Right atrium auricular region (tissue), 2 donors: Measurements from ENCODE around the gene CALHM3. TPM values are rescaled to one million over a fixed set of nuclear protein-coding genes. Genes with fewer than 3 reads are reported as not detected.

Experiments
- DNase-seq: peaks from one replicate; pipeline ENCODE4 v3.0.0-alpha.2; 2019; ENCODE audit warnings: low spot score
- H3K27ac ChIP-seq, 2 donors: fragments of 200-600 bp; sonication (generic); 1 replicate in 1 of 2; 2 replicates in 1 of 2; pipeline ENCODE4 v1.5.1; 2016 to 2019
- H3K27me3 ChIP-seq, 2 donors: fragments of 200-600 bp; sonication (generic); one replicate each; pipeline versions ENCODE4 v1.5.1 to v1.6.0; 2017 to 2019
- H3K36me3 ChIP-seq: fragments of 200-600 bp; sonication (generic); one replicate; pipeline ENCODE4 v1.5.1; 2016
- H3K4me1 ChIP-seq, 2 donors: fragments of 200-600 bp; sonication (generic); one replicate each; pipeline versions ENCODE4 v1.5.1 to v1.6.0; 2017 to 2019
- H3K4me3 ChIP-seq, 2 donors: fragments of 200-600 bp; sonication (generic); 1 replicate in 1 of 2; 2 replicates in 1 of 2; pipeline ENCODE4 v1.5.1; 2017 to 2019; ENCODE audit warnings: mild to moderate bottlenecking in 1 of 2, moderate library complexity in 1 of 2
- H3K9me3 ChIP-seq, 2 donors: fragments of 200-600 bp; sonication (generic); one replicate each; pipeline ENCODE4 v1.5.1; 2019
- total RNA-seq, 2 donors: library from RNA; depleted of rRNA; stranded (reverse); fragments of >200 nt; gene quantifications; one replicate each; pipeline ENCODE4 v1.1.0, GENCODE V29; 2016
- TF ChIP-seq, protein P1 (sequence below), 2 donors: fragments of 200-600 bp; sonication (generic); IDR thresholded peaks; one replicate each; pipeline ENCODE4 v1.5.1; 2019; ENCODE audit warnings: antibody characterized with exemption in 2 of 2

The CALHM3 gene
- total RNA-seq, 2 donors from 2014 or later = not detected

DNA sequence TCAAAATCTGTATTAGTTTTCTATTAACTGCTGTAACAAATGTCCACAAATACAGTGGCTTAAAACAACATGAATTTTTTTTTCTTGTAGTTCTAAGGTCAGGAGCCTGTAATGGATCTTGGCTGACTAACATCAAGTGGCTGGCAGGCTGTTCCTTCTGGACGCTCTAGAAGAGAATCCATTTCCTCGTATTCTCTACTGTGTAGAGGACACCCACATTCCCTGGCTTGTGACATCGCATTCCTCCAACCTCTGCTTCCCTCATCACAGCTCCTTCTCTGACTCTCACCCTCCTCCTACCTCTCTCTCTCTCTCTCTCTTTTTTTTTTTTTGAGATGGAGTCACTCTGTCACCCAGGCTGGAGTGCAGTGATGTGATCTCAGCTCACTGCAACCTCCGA, 15.5 kb downstream of the CALHM3 start:
- no peaks in the 10 kb centered on the region for H3K9me3 ChIP-seq
- no peak overlapping the region for H3K27ac ChIP-seq
- no peaks in the 10 kb centered on the region for H3K36me3 ChIP-seq
- no peak overlapping the region for H3K4me3 ChIP-seq
- no peaks in the 10 kb centered on the region for H3K27me3 ChIP-seq
- TF ChIP-seq, protein P1, sequence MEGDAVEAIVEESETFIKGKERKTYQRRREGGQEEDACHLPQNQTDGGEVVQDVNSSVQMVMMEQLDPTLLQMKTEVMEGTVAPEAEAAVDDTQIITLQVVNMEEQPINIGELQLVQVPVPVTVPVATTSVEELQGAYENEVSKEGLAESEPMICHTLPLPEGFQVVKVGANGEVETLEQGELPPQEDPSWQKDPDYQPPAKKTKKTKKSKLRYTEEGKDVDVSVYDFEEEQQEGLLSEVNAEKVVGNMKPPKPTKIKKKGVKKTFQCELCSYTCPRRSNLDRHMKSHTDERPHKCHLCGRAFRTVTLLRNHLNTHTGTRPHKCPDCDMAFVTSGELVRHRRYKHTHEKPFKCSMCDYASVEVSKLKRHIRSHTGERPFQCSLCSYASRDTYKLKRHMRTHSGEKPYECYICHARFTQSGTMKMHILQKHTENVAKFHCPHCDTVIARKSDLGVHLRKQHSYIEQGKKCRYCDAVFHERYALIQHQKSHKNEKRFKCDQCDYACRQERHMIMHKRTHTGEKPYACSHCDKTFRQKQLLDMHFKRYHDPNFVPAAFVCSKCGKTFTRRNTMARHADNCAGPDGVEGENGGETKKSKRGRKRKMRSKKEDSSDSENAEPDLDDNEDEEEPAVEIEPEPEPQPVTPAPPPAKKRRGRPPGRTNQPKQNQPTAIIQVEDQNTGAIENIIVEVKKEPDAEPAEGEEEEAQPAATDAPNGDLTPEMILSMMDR (IDR thresholded peaks at IDR 0.05) = no peak
- DNase-seq = no peak
- H3K4me1 ChIP-seq = no peaks in the 10 kb centered on the region

DNA sequence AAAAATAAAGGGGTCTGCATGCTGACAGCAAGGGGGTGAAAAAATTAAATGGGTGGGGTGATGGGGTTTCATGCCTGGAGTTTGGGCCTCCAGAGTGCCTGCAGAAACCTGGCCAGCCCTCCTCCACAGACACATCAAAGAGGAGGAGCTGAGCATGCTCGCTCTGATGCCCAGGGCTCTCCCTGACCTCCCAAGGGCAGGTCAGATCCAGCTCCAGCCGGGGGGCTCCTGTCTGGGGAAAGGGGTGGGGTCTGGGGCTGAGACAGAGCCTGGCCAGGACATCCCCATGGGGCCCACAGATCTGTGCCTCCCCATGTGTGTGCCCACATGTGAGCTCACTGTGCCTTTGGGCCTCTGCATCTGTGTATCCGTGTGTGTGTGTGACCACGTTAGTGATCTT, 19.4 kb downstream of the CALHM3 start:
- no peak for DNase-seq
- TF ChIP-seq, protein P1 (IDR thresholded peaks at IDR 0.05) = no peak
- Histone ChIP-seq H3K4me1 (no peaks in the 10 kb centered on the region), H3K27me3 (no peaks in the 10 kb centered on the region), H3K36me3 (no peaks in the 10 kb centered on the region), H3K4me3 (no peak overlapping the region), H3K27ac (no peak overlapping the region), H3K9me3 (no peaks in the 10 kb centered on the region)

DNA sequence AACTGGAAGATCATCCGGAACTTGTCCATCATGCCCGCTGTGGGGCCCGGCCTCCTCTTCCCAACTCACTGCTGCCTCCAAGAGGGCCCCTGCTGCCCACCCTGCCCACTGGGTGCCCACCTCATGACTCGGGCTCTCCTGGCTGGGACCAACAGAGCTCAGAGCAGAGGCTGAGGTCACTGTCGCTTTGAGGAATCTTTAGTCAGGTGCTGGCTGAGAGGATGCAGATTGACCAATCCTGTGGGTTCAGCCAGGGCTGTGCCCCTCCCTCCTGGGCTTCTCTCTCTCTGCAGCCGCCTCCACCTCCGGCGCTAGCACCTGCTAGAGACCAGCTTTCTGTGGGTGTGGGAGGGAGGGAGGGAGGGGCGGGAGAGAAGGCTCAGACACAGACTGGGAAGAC, 20.3 kb downstream of the CALHM3 start, which contains the start of gene CALHM1:
Gene CALHM1 (minus strand): TSS at position 181 of the 400 bp plus-strand sequence. CDS start 149 bp downstream, at position 32.
- Histone ChIP-seq H3K36me3 (no peaks in the 10 kb centered on the region), H3K9me3 (no peaks in the 10 kb centered on the region), H3K27me3 (no peaks in the 10 kb centered on the region), H3K4me3 (no peak within 1 kb of the TSS), H3K4me1 (no peaks in the 10 kb centered on the region), H3K27ac (no peak within 1 kb of the TSS)
- TF ChIP-seq, protein P1 (IDR thresholded peaks at IDR 0.05) = no peak
- no peak for DNase-seq

DNA sequence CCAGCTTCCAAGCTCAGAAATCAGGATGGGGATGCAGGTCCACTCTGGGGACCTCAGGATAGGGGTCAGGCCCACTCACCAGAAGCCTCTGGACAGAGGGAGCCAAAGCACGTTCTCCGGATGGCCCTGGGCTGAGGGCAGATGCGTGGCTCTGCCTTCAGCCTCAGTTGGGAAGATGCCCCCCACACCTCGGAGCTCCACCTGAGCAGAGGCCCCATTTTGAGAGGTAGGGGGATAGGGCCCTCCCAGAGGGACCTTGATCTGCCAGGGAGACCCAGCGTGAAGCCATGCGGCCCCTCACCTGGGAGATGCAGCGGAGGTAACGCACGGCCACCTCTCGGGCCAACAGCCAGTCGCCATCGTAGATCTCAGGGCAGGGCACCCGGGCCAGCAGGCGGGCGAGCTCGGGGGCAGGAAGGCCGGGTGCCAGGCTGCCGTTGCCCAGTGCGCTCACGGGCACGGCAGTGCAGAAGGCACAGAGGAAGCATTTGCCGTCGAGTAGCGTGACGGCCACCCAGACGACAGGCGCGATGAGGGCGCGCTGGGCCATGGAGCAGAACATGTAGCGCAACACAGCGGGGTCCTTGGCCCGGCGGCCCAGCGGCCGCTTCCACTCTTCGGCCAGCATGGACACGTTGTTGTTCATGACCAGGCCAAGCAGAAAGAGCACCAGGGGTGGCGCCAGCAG, 21.0 kb downstream of the CALHM3 start:
- no peak for DNase-seq

DNA sequence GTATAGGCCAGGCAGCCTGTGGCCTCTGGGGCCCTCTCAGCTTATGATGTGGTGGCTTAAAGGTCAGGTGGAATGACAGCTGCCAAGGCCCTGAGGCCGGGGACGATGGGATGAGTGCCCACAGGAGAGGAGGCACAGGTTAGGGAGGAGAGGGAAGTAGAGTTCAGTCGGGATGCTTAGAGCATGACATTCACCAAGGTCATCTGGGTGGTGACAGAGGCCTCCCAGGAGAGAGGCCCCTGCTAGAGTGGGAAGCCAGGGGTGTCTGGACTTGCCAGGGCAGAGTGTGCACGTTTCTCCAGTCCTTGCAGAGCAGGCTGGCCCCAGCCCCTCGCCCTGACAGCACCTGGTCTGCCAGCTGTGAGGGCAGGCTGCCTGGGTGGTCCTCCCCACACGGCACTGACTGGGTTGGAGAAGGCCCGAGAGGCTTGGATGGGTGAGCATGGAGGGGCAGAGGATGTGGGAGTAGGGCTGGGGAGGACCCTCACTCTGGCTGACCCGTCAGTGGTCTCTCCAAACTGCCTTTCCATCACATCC, 21.8 kb downstream of the CALHM3 start:
- TF ChIP-seq, protein P1 (IDR thresholded peaks at IDR 0.05) = no peak
- H3K9me3 ChIP-seq = no peaks in the 10 kb centered on the region
- no peak overlapping the region for H3K4me3 ChIP-seq
- no peaks in the 10 kb centered on the region for H3K27me3 ChIP-seq
- no peak overlapping the region for H3K27ac ChIP-seq
- peaks cover 0 to 9% of the 10 kb centered on the region in 2 donors for H3K4me1 ChIP-seq
- no peak for DNase-seq
- no peaks in the 10 kb centered on the region for H3K36me3 ChIP-seq

More for the DNA sequence above, 21.0 kb downstream of the CALHM3 start:
- Histone ChIP-seq H3K4me3 (no peak overlapping the region), H3K4me1 (peaks cover 0 to under 1% of the 10 kb centered on the region in 2 donors), H3K9me3 (no peaks in the 10 kb centered on the region), H3K36me3 (no peaks in the 10 kb centered on the region), H3K27ac (no peak overlapping the region), H3K27me3 (no peaks in the 10 kb centered on the region)
- TF ChIP-seq, protein P1 (IDR thresholded peaks at IDR 0.05) = no peak
